ENCODE data around the gene KAT7.

KAT7 gene

GRCh38 chr17:49788478-49789242 lies at the start of gene KAT7:
KAT7 (plus strand) TSS chr17:49788681; CDS start chr17:49788835, 154 bp downstream.
- peak; percentile 98 for DNase-seq

- DNase-seq = peak; percentile 48
Measured at GRCh38 chr17:49739641-49740271, 48.7 kb upstream of the KAT7 start.

GRCh38 chr17:49741009-49741691 lies 47.3 kb upstream of the KAT7 start:
- DNase-seq = no peak

- DNase-seq = no peak
Measured at GRCh38 chr17:49741692-49742076, 46.8 kb upstream of the KAT7 start.

GRCh38 chr17:49742166-49742638 lies 46.3 kb upstream of the KAT7 start:
- DNase-seq = peak; percentile 67

- DNase-seq = no peak
Measured at GRCh38 chr17:49745175-49746139, 43.0 kb upstream of the KAT7 start.

GRCh38 chr17:49746791-49747490 lies 41.5 kb upstream of the KAT7 start:
- DNase-seq = no peak

GRCh38 chr17:49747632-49748031 lies 40.8 kb upstream of the KAT7 start:
- no peak for DNase-seq

GRCh38 chr17:49748223-49748622 lies 40.3 kb upstream of the KAT7 start:
- no peak for DNase-seq

GRCh38 chr17:49748791-49749190 lies 39.7 kb upstream of the KAT7 start:
- no peak for DNase-seq

- DNase-seq = no peak
Measured at GRCh38 chr17:49749730-49750129, 38.8 kb upstream of the KAT7 start.

GRCh38 chr17:49752508-49752907 lies 36.0 kb upstream of the KAT7 start:
- no peak for DNase-seq

- no peak for DNase-seq
Measured at GRCh38 chr17:49753959-49754391, 34.5 kb upstream of the KAT7 start.

GRCh38 chr17:49755663-49756283 lies 32.7 kb upstream of the KAT7 start:
- DNase-seq = no peak

GRCh38 chr17:49756323-49757150 lies 31.9 kb upstream of the KAT7 start:
- DNase-seq = no peak

GRCh38 chr17:49757151-49757777 lies 31.2 kb upstream of the KAT7 start:
- DNase-seq = no peak

- peak; percentile 49 for DNase-seq
Measured at GRCh38 chr17:49758464-49759010, 29.9 kb upstream of the KAT7 start.

GRCh38 chr17:49759203-49759602 lies 29.3 kb upstream of the KAT7 start:
- DNase-seq = no peak

GRCh38 chr17:49760296-49760695 lies 28.2 kb upstream of the KAT7 start:
- DNase-seq = no peak

Data from NCI-H226 (cell line).